OCI-LY7 (cell line): Measurements from ENCODE around the gene ZNF267. TPM values are rescaled to one million over a fixed set of nuclear protein-coding genes. Genes with fewer than 3 reads are reported as not detected.
"Not testable (repeated sequence)": the region's sequence is repeated elsewhere in the genome, so short reads cannot be mapped to it uniquely, and the experiment has no call there.

Experiments
- BruUV-seq: library from RNA; stranded (reverse); fragments of 400-500 nt; replicated peaks from 2 replicates; lab custom pipeline; 2021; lab: Mats Ljungman, UMichigan
- CTCF ChIA-PET: fragments of 300-600 bp; sonication (Branson Sonifier 250); formaldehyde crosslinking; loops from one replicate; lab custom pipeline; 2022; ENCODE audit warnings: antibody characterized with exemption; ENCODE audit not compliant: unreplicated experiment; lab: Charles Lee
- POLR2A ChIA-PET: fragments of 300-600 bp; sonication (Branson Sonifier 250); formaldehyde crosslinking; loops from one replicate; lab custom pipeline; 2022; ENCODE audit warnings: antibody characterized with exemption; lab: Charles Lee
- DNase-seq: peaks from one replicate; pipeline ENCODE4 v3.0.0-alpha.2; 2015; ENCODE audit warnings: low spot score
- H2AFZ ChIP-seq: fragments of 200-600 bp; sonication (generic), shearing (Covaris generic); 2 replicates; pipeline ENCODE4 v1.6.1; 2014; ENCODE audit warnings: mild to moderate bottlenecking, antibody characterized with exemption, low read length, moderate library complexity
- H3K27ac ChIP-seq: fragments of 200-600 bp; sonication (generic); 2 replicates; pipeline ENCODE4 v1.5.1; 2014; ENCODE audit warnings: mixed run types, low read depth, mild to moderate bottlenecking, moderate library complexity, low read length, inconsistent platforms; ENCODE audit not compliant: poor library complexity, severe bottlenecking
- H3K36me3 ChIP-seq: fragments of 200-600 bp; sonication (generic); 2 replicates; pipeline ENCODE4 v1.6.1; 2014; ENCODE audit warnings: mild to moderate bottlenecking, antibody characterized with exemption, low read length, moderate library complexity, mixed read lengths; ENCODE audit not compliant: insufficient read depth
- H3K4me1 ChIP-seq: fragments of 200-600 bp; sonication (generic); 2 replicates; pipeline ENCODE4 v1.5.1; 2014; ENCODE audit warnings: mild to moderate bottlenecking, low read length; ENCODE audit not compliant: insufficient read depth, poor library complexity, severe bottlenecking
- H3K4me2 ChIP-seq: fragments of 200-600 bp; sonication (generic); 2 replicates; pipeline ENCODE4 v1.6.1; 2014; ENCODE audit warnings: mild to moderate bottlenecking, low read length
- H3K4me3 ChIP-seq: fragments of 200-600 bp; sonication (generic); 2 replicates; pipeline ENCODE4 v1.5.1; 2014; ENCODE audit warnings: mild to moderate bottlenecking, low read depth, low read length; ENCODE audit not compliant: poor library complexity, severe bottlenecking
- H3K79me2 ChIP-seq: fragments of 200-600 bp; sonication (generic); 2 replicates; pipeline ENCODE4 v1.6.1; 2016; ENCODE audit warnings: low read depth, mild to moderate bottlenecking, low read length, moderate library complexity, mixed read lengths; ENCODE audit not compliant: insufficient read depth
- H3K9me2 ChIP-seq: fragments of 200-600 bp; sonication (generic); 2 replicates; pipeline ENCODE4 v1.6.1; 2016; ENCODE audit warnings: mild to moderate bottlenecking, low read length, mixed read lengths; ENCODE audit not compliant: insufficient read depth
- H3K9me3 ChIP-seq: fragments of 200-600 bp; sonication (generic); 2 replicates; pipeline ENCODE4 v1.6.1; 2014; ENCODE audit warnings: mild to moderate bottlenecking, mixed run types, low read length, mixed read lengths
- H4K20me1 ChIP-seq: fragments of 200-600 bp; sonication (generic); 2 replicates; pipeline ENCODE4 v1.6.1; 2014; ENCODE audit warnings: mild to moderate bottlenecking, antibody characterized with exemption, low read length, moderate library complexity, mixed read lengths; ENCODE audit not compliant: insufficient read depth
- CTCF ChIP-seq: fragments of 200-600 bp; sonication (generic); conservative IDR thresholded peaks from 2 replicates; pipeline ENCODE4 v1.5.1; 2014; ENCODE audit warnings: mild to moderate bottlenecking, antibody characterized with exemption, low read length, moderate library complexity, mixed read lengths
- EZH2phosphoT487 ChIP-seq: fragments of 200-600 bp; sonication (generic); IDR thresholded peaks from 2 replicates; pipeline ENCODE4 v1.6.1; 2018; ENCODE audit warnings: low read depth, borderline replicate concordance, mild to moderate bottlenecking, mixed run types, antibody characterized with exemption, low read length, moderate library complexity, mixed read lengths
- intact Hi-C: fragments of 100-400 bp; cut with micrococcal nuclease; formaldehyde crosslinking; loops from one replicate; pipeline ENCODE4 v1.10.0; 2022; ENCODE audit not compliant: unreplicated experiment
- total RNA-seq, 2 experiments: library from RNA; depleted of rRNA in 1 of 2; stranded (reverse); fragments of >200 nt in 1 of 2; shearing (Covaris generic) in 1 of 2; gene quantifications; 2 replicates each; pipeline ENCODE4 v1.2.3, GENCODE V29; 2014 to 2022

Gene ZNF267
- total RNA-seq, 2 experiments from 2014 or later: 23.3 to 38.8 TPM

- Histone ChIP-seq H3K4me1 (no peaks in the 10 kb centered on the region), H4K20me1 (no peaks in the 10 kb centered on the region), H2AFZ (no peak overlapping the region), H3K9me3 (peaks cover 53% of the 10 kb centered on the region), H3K36me3 (peaks cover 55% of the 10 kb centered on the region), H3K27ac (no peak overlapping the region), H3K4me2 (no peak overlapping the region), H3K4me3 (no peak overlapping the region), H3K9me2 (no peaks in the 10 kb centered on the region), H3K79me2 (no peaks in the 10 kb centered on the region)
- DNase-seq: no peak
- no peak for TF ChIP-seq CTCF
- no peak for TF ChIP-seq EZH2phosphoT487
- CTCF ChIA-PET: interaction anchor here (0.6 kb wide), 1 partner anchor 214 kb away, joined by 5 read pairs; no protein-coding TSS in a partner anchor
- intact Hi-C loops: no loop called here
- POLR2A ChIA-PET: no interaction called here
- no TSS peak for BruUV-seq
Observed at GRCh38 chr16:31920373-31920772, 46.8 kb downstream of the ZNF267 start.

GRCh38 chr16:31951806-31952205 is 78.2 kb downstream of the ZNF267 start:
- DNase-seq, H3K4me3 ChIP-seq, POLR2A ChIA-PET, H3K27ac ChIP-seq, H3K9me2 ChIP-seq, H3K79me2 ChIP-seq, CTCF ChIA-PET, H3K36me3 ChIP-seq, H3K4me2 ChIP-seq, intact Hi-C loops, H4K20me1 ChIP-seq, H3K9me3 ChIP-seq, BruUV-seq, H3K4me1 ChIP-seq, H2AFZ ChIP-seq: not testable (repeated sequence)

- H3K9me3 ChIP-seq, DNase-seq, H3K27ac ChIP-seq, POLR2A ChIA-PET, BruUV-seq, H3K9me2 ChIP-seq, intact Hi-C loops, H3K4me1 ChIP-seq, H3K36me3 ChIP-seq, H2AFZ ChIP-seq, H3K4me2 ChIP-seq, CTCF ChIA-PET, H4K20me1 ChIP-seq, H3K79me2 ChIP-seq, H3K4me3 ChIP-seq: not testable (repeated sequence)
Observed at GRCh38 chr16:31952206-31952605, 78.6 kb downstream of the ZNF267 start.

- BruUV-seq: not testable (repeated sequence)
- DNase-seq: peak; percentile 33
Observed at GRCh38 chr16:31956221-31956620, 82.6 kb downstream of the ZNF267 start.

More at GRCh38 chr16:31956221-31956620, 82.6 kb downstream of the ZNF267 start:
- TF ChIP-seq CTCF: peak; percentile 64
- H3K4me2 ChIP-seq, POLR2A ChIA-PET, H3K9me2 ChIP-seq, H3K79me2 ChIP-seq, H3K4me1 ChIP-seq, H3K36me3 ChIP-seq, H3K9me3 ChIP-seq, H2AFZ ChIP-seq, H3K4me3 ChIP-seq, CTCF ChIA-PET, H4K20me1 ChIP-seq, intact Hi-C loops, H3K27ac ChIP-seq: not testable (repeated sequence)
